Hematopoietic multipotent progenitor cell (in vitro differentiated cells): ENCODE measurements around the gene NDUFA3. TPM values are rescaled to one million over a fixed set of nuclear protein-coding genes. Genes with fewer than 3 reads are reported as not detected.

Source experiments
- total RNA-seq: library from RNA; depleted of rRNA; stranded (reverse); fragments of >200 nt; gene quantifications from one replicate; pipeline ENCODE4 v1.2.3, GENCODE V29; 2012

The NDUFA3 gene
- total RNA-seq, 1 donor = 18.9 TPM

Other genes with a start within 250 kb of the NDUFA3 start
- 146 TPM for gene MYADM, start 235.0 kb upstream of the NDUFA3 start, total RNA-seq
- gene PRKCG, start 220.7 kb upstream of the NDUFA3 start, total RNA-seq = under 0.01 TPM
- not detected for gene CACNG7, start 193.6 kb upstream of the NDUFA3 start, total RNA-seq
- gene CACNG8, start 139.9 kb upstream of the NDUFA3 start, total RNA-seq = under 0.01 TPM
- gene CACNG6, start 111.2 kb upstream of the NDUFA3 start, total RNA-seq = 0.27 TPM
- gene VSTM1, start 39.0 kb upstream of the NDUFA3 start, total RNA-seq = 2.2 TPM
- gene TARM1, start 21.5 kb upstream of the NDUFA3 start, total RNA-seq = not detected
- gene OSCAR, start 2.1 kb upstream of the NDUFA3 start, total RNA-seq = 0.54 TPM
- 14.3 TPM for gene TFPT, start 12.8 kb downstream of the NDUFA3 start, total RNA-seq
- gene PRPF31, start 12.9 kb downstream of the NDUFA3 start, total RNA-seq = 77.0 TPM
- gene CNOT3, start 34.9 kb downstream of the NDUFA3 start, total RNA-seq = 20.2 TPM
- gene LENG1, start 56.9 kb downstream of the NDUFA3 start, total RNA-seq = 4.8 TPM
- under 0.01 TPM for gene TMC4, start 70.3 kb downstream of the NDUFA3 start, total RNA-seq
- 270 TPM for gene MBOAT7, start 86.7 kb downstream of the NDUFA3 start, total RNA-seq
- 80.0 TPM for gene TSEN34, start 88.5 kb downstream of the NDUFA3 start, total RNA-seq
- gene RPS9, start 98.0 kb downstream of the NDUFA3 start, total RNA-seq = 4,994 TPM
- 1.1 TPM for gene LILRB3, start 120.2 kb downstream of the NDUFA3 start, total RNA-seq
- gene LILRA6, start 139.9 kb downstream of the NDUFA3 start, total RNA-seq = 0.27 TPM
- under 0.01 TPM for gene LILRB5, start 154.4 kb downstream of the NDUFA3 start, total RNA-seq
- gene LILRB2, start 178.3 kb downstream of the NDUFA3 start, total RNA-seq = 3.8 TPM
- gene LILRA5, start 210.3 kb downstream of the NDUFA3 start, total RNA-seq = 3.8 TPM
- gene LILRA4, start 236.3 kb downstream of the NDUFA3 start, total RNA-seq = 0.27 TPM